ENCODE results near the gene CSNK2A3. TPM values are rescaled to one million over a fixed set of nuclear protein-coding genes. Genes with fewer than 3 reads are reported as not detected.

Gene CSNK2A3
- total and polyA plus RNA-seq, 2 donors (not counting 1 experiment from before 2014, with no cell fraction given): 0.15 to 0.32 TPM

DNA sequence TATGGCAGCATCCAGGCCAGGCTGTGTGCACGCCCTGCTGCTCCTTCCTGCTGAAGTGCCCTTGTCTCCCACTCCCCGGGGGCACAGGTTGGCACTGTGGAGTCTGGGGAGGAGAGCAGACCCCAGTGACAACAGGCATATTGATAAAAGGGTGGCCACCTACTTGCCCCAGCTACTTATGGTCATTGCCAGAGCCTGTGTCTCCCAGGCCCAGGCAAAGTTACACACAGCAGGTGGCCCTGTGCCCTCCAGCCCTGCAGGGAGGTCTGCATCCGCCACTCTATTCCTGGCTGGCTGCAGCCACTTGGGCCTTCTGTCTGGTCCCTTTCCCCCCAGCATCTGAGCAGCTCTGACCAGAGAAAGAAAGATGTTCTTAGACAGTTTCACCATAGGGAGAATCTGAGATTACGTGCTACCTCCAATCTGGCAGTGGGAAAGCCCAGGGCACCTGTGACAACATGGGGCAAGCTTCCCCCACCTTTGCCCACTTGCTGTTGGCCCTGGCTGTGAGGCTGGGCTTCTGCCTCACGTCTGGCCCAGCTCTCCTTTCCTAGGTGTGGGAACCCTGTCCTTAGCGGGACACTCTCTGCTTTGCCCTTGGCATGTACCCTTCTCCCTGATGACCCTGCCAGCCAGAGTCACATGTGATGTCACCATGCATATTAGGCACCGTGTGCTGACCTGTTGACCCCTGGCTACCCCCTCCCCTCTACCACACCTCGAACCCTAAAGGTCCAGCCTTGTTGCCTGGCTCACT lies 25.3 kb upstream of the CSNK2A3 start:
- Histone ChIP-seq H3K9ac (ENCODE audit: low read length) (no peak overlapping the region), H3K4me1 (ENCODE audit: control insufficient read depth in 2 of 2, insufficient read depth in 2 of 2, low read length in 2 of 2) (no peaks in the 10 kb centered on the region), H3K4me2 (replicated peaks; ENCODE audit: low read depth, low read length, poor library complexity, severe bottlenecking) (no peak overlapping the region), H2AFZ (ENCODE audit: insufficient read depth, low read depth, low read length, poor library complexity, severe bottlenecking) (no peak overlapping the region), H3K36me3 (replicated peaks in 1 of 2; ENCODE audit: control extremely low read depth in 1 of 2, control insufficient read depth in 1 of 2, extremely low read depth in 1 of 2, insufficient read depth in 2 of 2, low read length in 1 of 2) (no peaks in the 10 kb centered on the region), H3K27me3 (replicated peaks in 1 of 4; ENCODE audit: control extremely low read depth in 1 of 4, control insufficient read depth in 3 of 4, insufficient read depth in 4 of 4, low read length in 3 of 4) (no peaks in the 10 kb centered on the region), H3K27ac (ENCODE audit: low read length in 2 of 2) (no peak overlapping the region), H4K20me1 (ENCODE audit: control insufficient read depth, insufficient read depth, low read length, poor library complexity, severe bottlenecking) (no peaks in the 10 kb centered on the region), H3K9me3 (ENCODE audit: control extremely low read depth in 1 of 3, control insufficient read depth in 2 of 3, insufficient read depth in 1 of 3, low read length in 2 of 3) (no peaks in the 10 kb centered on the region), H3K4me3 (ENCODE audit: control extremely low read depth in 1 of 5, extremely low read depth in 1 of 5, insufficient read depth in 1 of 5, low read depth in 2 of 5, low read length in 4 of 5) (no peak overlapping the region), H3K79me2 (ENCODE audit: control insufficient read depth, insufficient read depth, low read length) (no peaks in the 10 kb centered on the region)
- H3K4me3 Mint-ChIP-seq: no peak overlapping the region
- no peaks in the 10 kb centered on the region for H3K9me3 Mint-ChIP-seq (ENCODE audit: insufficient read depth)
- WGBS (ENCODE audit: insufficient coverage): 78% methylated on average over 8 of the region's 8 CpGs
- CTCF ChIA-PET: no interaction called here
- intact Hi-C loops (cut with micrococcal nuclease): no loop called here
- ATAC-seq (ENCODE audit: low read depth) (no peak), DNase-seq (no peak)
- H3K27me3 Mint-ChIP-seq: no peaks in the 10 kb centered on the region
- POLR2A ChIA-PET: no interaction called here
- TF ChIP-seq, protein P1, sequence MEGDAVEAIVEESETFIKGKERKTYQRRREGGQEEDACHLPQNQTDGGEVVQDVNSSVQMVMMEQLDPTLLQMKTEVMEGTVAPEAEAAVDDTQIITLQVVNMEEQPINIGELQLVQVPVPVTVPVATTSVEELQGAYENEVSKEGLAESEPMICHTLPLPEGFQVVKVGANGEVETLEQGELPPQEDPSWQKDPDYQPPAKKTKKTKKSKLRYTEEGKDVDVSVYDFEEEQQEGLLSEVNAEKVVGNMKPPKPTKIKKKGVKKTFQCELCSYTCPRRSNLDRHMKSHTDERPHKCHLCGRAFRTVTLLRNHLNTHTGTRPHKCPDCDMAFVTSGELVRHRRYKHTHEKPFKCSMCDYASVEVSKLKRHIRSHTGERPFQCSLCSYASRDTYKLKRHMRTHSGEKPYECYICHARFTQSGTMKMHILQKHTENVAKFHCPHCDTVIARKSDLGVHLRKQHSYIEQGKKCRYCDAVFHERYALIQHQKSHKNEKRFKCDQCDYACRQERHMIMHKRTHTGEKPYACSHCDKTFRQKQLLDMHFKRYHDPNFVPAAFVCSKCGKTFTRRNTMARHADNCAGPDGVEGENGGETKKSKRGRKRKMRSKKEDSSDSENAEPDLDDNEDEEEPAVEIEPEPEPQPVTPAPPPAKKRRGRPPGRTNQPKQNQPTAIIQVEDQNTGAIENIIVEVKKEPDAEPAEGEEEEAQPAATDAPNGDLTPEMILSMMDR (IDR thresholded peaks at IDR 0.05): no peak
- TF ChIP-seq EZH2 (IDR thresholded peaks at IDR 0.05; ENCODE audit: borderline replicate concordance, insufficient read depth, low read depth, low read length, poor library complexity, severe bottlenecking): no peak
- no peaks in the 10 kb centered on the region for H3K4me1 Mint-ChIP-seq
- no peak overlapping the region for H3K27ac Mint-ChIP-seq

DNA sequence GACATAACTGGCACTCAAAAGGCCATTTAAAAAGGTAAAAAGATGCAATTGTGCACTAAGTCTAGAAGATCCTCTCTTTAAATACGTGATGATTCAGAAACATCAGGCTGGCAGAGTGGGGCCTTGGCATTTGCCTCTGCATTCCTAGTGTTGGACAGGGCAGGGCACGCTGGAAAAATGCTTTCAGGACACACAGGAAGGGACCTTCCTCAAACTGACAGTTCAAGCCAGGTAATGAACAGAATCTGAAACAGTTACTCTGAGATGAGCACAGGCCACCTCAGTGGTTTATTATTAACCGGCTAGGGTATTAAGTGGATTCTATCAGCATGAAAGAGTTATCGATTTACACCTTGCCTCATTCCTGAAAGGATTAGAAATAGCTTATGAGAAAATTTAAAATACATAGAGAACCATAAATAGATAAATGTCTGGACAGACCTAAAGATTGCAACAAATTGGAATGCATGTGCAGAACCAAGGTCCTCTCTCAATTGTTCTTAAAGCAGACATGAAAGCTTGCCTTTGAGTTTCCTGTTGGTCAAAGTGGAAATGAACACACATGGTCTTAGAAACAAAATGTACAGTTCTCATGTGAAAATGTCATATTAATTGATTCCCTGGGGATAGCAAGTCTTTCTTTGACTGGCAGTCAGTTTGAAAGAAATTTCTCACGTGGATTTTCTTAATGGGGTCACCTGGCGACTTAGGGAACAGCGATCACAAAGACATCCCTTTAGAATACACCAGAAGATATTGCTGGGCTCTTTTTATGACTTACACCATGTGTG lies 21.5 kb upstream of the CSNK2A3 start:
- H3K4me3 Mint-ChIP-seq: no peak overlapping the region
- TF ChIP-seq EZH2 (IDR thresholded peaks at IDR 0.05; ENCODE audit: borderline replicate concordance, insufficient read depth, low read depth, low read length, poor library complexity, severe bottlenecking): no peak
- TF ChIP-seq, protein P1 (IDR thresholded peaks at IDR 0.05): no peak

More for the DNA sequence above, 21.5 kb upstream of the CSNK2A3 start:
- Histone ChIP-seq H3K79me2 (ENCODE audit: control insufficient read depth, insufficient read depth, low read length) (no peaks in the 10 kb centered on the region), H3K4me1 (ENCODE audit: control insufficient read depth in 2 of 2, insufficient read depth in 2 of 2, low read length in 2 of 2) (no peaks in the 10 kb centered on the region), H3K27ac (ENCODE audit: low read length in 2 of 2) (no peak overlapping the region), H3K9me3 (ENCODE audit: control extremely low read depth in 1 of 3, control insufficient read depth in 2 of 3, insufficient read depth in 1 of 3, low read length in 2 of 3) (peaks cover 0 to 3% (median 0%) of the 10 kb centered on the region in 3 donors), H3K4me2 (replicated peaks; ENCODE audit: low read depth, low read length, poor library complexity, severe bottlenecking) (no peak overlapping the region), H4K20me1 (ENCODE audit: control insufficient read depth, insufficient read depth, low read length, poor library complexity, severe bottlenecking) (no peaks in the 10 kb centered on the region), H2AFZ (ENCODE audit: insufficient read depth, low read depth, low read length, poor library complexity, severe bottlenecking) (no peak overlapping the region), H3K36me3 (replicated peaks in 1 of 2; ENCODE audit: control extremely low read depth in 1 of 2, control insufficient read depth in 1 of 2, extremely low read depth in 1 of 2, insufficient read depth in 2 of 2, low read length in 1 of 2) (no peaks in the 10 kb centered on the region), H3K27me3 (replicated peaks in 1 of 4; ENCODE audit: control extremely low read depth in 1 of 4, control insufficient read depth in 3 of 4, insufficient read depth in 4 of 4, low read length in 3 of 4) (peaks cover 0 to 3% (median 0%) of the 10 kb centered on the region in 4 experiments), H3K9ac (ENCODE audit: low read length) (no peak overlapping the region), H3K4me3 (ENCODE audit: control extremely low read depth in 1 of 5, extremely low read depth in 1 of 5, insufficient read depth in 1 of 5, low read depth in 2 of 5, low read length in 4 of 5) (no peak overlapping the region)
- CTCF ChIA-PET: no interaction called here
- POLR2A ChIA-PET: no interaction called here
- 87% methylated on average over 3 of the region's 7 CpGs for WGBS (ENCODE audit: insufficient coverage)
- no peaks in the 10 kb centered on the region for H3K4me1 Mint-ChIP-seq
- no peak for DNase-seq
- intact Hi-C loops (cut with micrococcal nuclease): no loop called here
- peaks cover 5% of the 10 kb centered on the region for H3K27me3 Mint-ChIP-seq
- no peak overlapping the region for H3K27ac Mint-ChIP-seq
- H3K9me3 Mint-ChIP-seq (ENCODE audit: insufficient read depth): no peaks in the 10 kb centered on the region
- ATAC-seq (ENCODE audit: low read depth): no peak

Data from B cell (primary cell).